GM04504 (cell line): ENCODE results near the gene ARHGEF19.
"Not testable (repeated sequence)": the region's sequence is repeated elsewhere in the genome, so short reads cannot be mapped to it uniquely, and the experiment has no call there.

Experiments
- DNase-seq: peaks from one replicate; pipeline ENCODE4 v3.0.0-alpha.2; 2012; ENCODE audit warnings: low read depth

ARHGEF19 gene

GRCh38 chr1:16165548-16165947 is 46.9 kb downstream of the ARHGEF19 start:
- no peak for DNase-seq

GRCh38 chr1:16165073-16165364 is 47.4 kb downstream of the ARHGEF19 start:
- DNase-seq = no peak

- DNase-seq = peak; percentile 80
Observed at GRCh38 chr1:16164213-16165072, 48.0 kb downstream of the ARHGEF19 start.

- not testable (repeated sequence) for DNase-seq
Observed at GRCh38 chr1:16163608-16164212, 48.7 kb downstream of the ARHGEF19 start.

GRCh38 chr1:16162163-16162822 is 50.2 kb downstream of the ARHGEF19 start:
- DNase-seq = no peak

GRCh38 chr1:16161717-16162116 is 50.7 kb downstream of the ARHGEF19 start:
- no peak for DNase-seq

- no peak for DNase-seq
Observed at GRCh38 chr1:16158993-16159831, 53.2 kb downstream of the ARHGEF19 start.

- no peak for DNase-seq
Observed at GRCh38 chr1:16158025-16158424, 54.4 kb downstream of the ARHGEF19 start.

GRCh38 chr1:16156848-16157495 is 55.5 kb downstream of the ARHGEF19 start:
- DNase-seq = no peak

- DNase-seq = no peak
Observed at GRCh38 chr1:16155537-16156410, 56.7 kb downstream of the ARHGEF19 start, which contains the start of gene EPHA2. Gene EPHA2 (minus strand): TSS chr1:16156069. CDS start chr1:16155932, 137 bp downstream.

- DNase-seq = no peak
Observed at GRCh38 chr1:16153999-16154673, 58.3 kb downstream of the ARHGEF19 start.

GRCh38 chr1:16153096-16153998 is 59.1 kb downstream of the ARHGEF19 start:
- no peak for DNase-seq

- DNase-seq = no peak
Observed at GRCh38 chr1:16152481-16153087, 59.9 kb downstream of the ARHGEF19 start.

- DNase-seq = no peak
Observed at GRCh38 chr1:16151995-16152384, 60.5 kb downstream of the ARHGEF19 start.

- DNase-seq = no peak
Observed at GRCh38 chr1:16151196-16151994, 61.1 kb downstream of the ARHGEF19 start.

- no peak for DNase-seq
Observed at GRCh38 chr1:16150508-16150907, 61.9 kb downstream of the ARHGEF19 start.

- DNase-seq = no peak
Observed at GRCh38 chr1:16149702-16150488, 62.6 kb downstream of the ARHGEF19 start.
